ENCODE measurements around the gene ZMYND8.

GRCh38 chr20:47224857-47225256, 131.6 kb downstream of the ZMYND8 start:
- TF ChIP-seq CTCF (IDR thresholded peaks at IDR 0.05) (no peak), POLR2A (IDR thresholded peaks at IDR 0.05) (no peak)

All from thyroid gland (tissue), 4 donors.